Keratinocyte (primary cell): ENCODE data around the gene ELMO3. TPM values are rescaled to one million over a fixed set of nuclear protein-coding genes. Genes with fewer than 3 reads are reported as not detected.

Source experiments
- DNase-seq: peaks from one replicate; pipeline ENCODE4 v3.0.0-alpha.2; 2011; ENCODE audit warnings: low read depth, missing footprints, low spot score
- FAIRE-seq: peaks from 2 replicates; lab custom pipeline; 2011; peaks lifted over from hg19 to GRCh38; lab: Jason Lieb, UNC
- H2AFZ ChIP-seq: 2 replicates; pipeline ENCODE4 v1.6.0; 2012; ENCODE audit warnings: low read length, control low read depth, inconsistent platforms; ENCODE audit not compliant: control insufficient read depth
- H3K27ac ChIP-seq: 2 replicates; pipeline ENCODE4 v1.5.1; 2011; ENCODE audit warnings: low read length; ENCODE audit not compliant: control insufficient read depth, insufficient read depth
- H3K27me3 ChIP-seq: 3 replicates; pipeline ENCODE4 v1.6.0; 2011; ENCODE audit warnings: low read length; ENCODE audit not compliant: control insufficient read depth, insufficient read depth; ENCODE audit errors: extremely low read depth
- H3K36me3 ChIP-seq, 2 experiments: 2 replicates in 1 of 2; 3 replicates in 1 of 2; pipeline ENCODE4 v1.5.1; 2011; ENCODE audit warnings: low read length in 2 of 2, mild to moderate bottlenecking in 1 of 2; ENCODE audit not compliant: control insufficient read depth in 2 of 2, insufficient read depth in 2 of 2; ENCODE audit errors: extremely low read depth in 1 of 2
- H3K4me1 ChIP-seq: 3 replicates; pipeline ENCODE4 v1.5.1; 2011; ENCODE audit warnings: low read length; ENCODE audit not compliant: control insufficient read depth, insufficient read depth; ENCODE audit errors: extremely low read depth
- H3K4me2 ChIP-seq: 3 replicates; pipeline ENCODE4 v1.6.0; 2011; ENCODE audit warnings: low read depth, low read length; ENCODE audit not compliant: control insufficient read depth, insufficient read depth; ENCODE audit errors: extremely low read depth
- H3K4me3 ChIP-seq, 3 experiments: fragments of 200-600 bp in 1 of 3; sonication (generic) in 1 of 3; 2 replicates in 2 of 3; 3 replicates in 1 of 3; pipeline ENCODE4 v1.5.1; 2011 to 2016; ENCODE audit warnings: low read length in 3 of 3, mild to moderate bottlenecking in 3 of 3, control low read depth in 2 of 3, inconsistent platforms in 1 of 3, low read depth in 1 of 3, mixed read lengths in 1 of 3, mixed run types in 1 of 3, moderate library complexity in 1 of 3; ENCODE audit not compliant: control insufficient read depth in 2 of 3, insufficient read depth in 2 of 3; ENCODE audit errors: extremely low read depth in 1 of 3
- H3K79me2 ChIP-seq: 2 replicates; pipeline ENCODE4 v1.6.0; 2012; ENCODE audit warnings: low read length; ENCODE audit not compliant: control insufficient read depth, insufficient read depth
- H3K9ac ChIP-seq: 3 replicates; pipeline ENCODE4 v1.6.0; 2011; ENCODE audit warnings: low read length; ENCODE audit not compliant: control insufficient read depth, insufficient read depth; ENCODE audit errors: extremely low read depth
- H3K9me1 ChIP-seq: 3 replicates; pipeline ENCODE4 v1.6.0; 2011; ENCODE audit warnings: low read length; ENCODE audit not compliant: control insufficient read depth, insufficient read depth; ENCODE audit errors: extremely low read depth
- H3K9me3 ChIP-seq: 2 replicates; pipeline ENCODE4 v1.5.1; 2012; ENCODE audit warnings: low read depth, low read length; ENCODE audit not compliant: control insufficient read depth
- H4K20me1 ChIP-seq: 3 replicates; pipeline ENCODE4 v1.6.0; 2011; ENCODE audit warnings: low read length; ENCODE audit not compliant: control insufficient read depth, insufficient read depth; ENCODE audit errors: extremely low read depth
- CTCF ChIP-seq, 3 experiments: IDR thresholded peaks in 1 of 3; conservative IDR thresholded peaks in 1 of 3; optimal IDR thresholded peaks in 1 of 3; 2 replicates in 2 of 3; 3 replicates in 1 of 3; pipeline versions ENCODE3 to v1.5.1; 2011; ENCODE audit warnings: low read length in 3 of 3, mild to moderate bottlenecking in 3 of 3, moderate library complexity in 2 of 3, control low read depth in 1 of 3, inconsistent platforms in 1 of 3; ENCODE audit not compliant: insufficient read depth in 2 of 3; ENCODE audit errors: extremely low read depth in 1 of 3
- EZH2 ChIP-seq: IDR thresholded peaks from one replicate; pipeline ENCODE4 v1.6.1; 2012; ENCODE audit warnings: inconsistent platforms, mild to moderate bottlenecking, low read length, moderate library complexity
- dilution Hi-C: fragments of 300-500 bp; cut with MboI; formaldehyde crosslinking; loops from one replicate; pipeline ENCODE4 v1.7.0; 2020; ENCODE audit warnings: low sequenced_read_pairs; ENCODE audit not compliant: extremely low pct_ligation_motif_present
- polyA plus RNA-seq, 5 experiments: library from polyadenylated mRNA; depleted of rRNA in 3 of 5; stranded (reverse) in 3 of 5; stranded (forward) in 1 of 5; unstranded in 1 of 5; fragments of >200 nt; gene quantifications; 1 replicate in 1 of 5; 2 replicates in 3 of 5; 3 replicates in 1 of 5; pipeline versions ENCODE4 v1.2.1 to v1.2.3, GENCODE V29; 2011 to 2012; ENCODE audit warnings: missing spikeins in 2 of 5, low read depth in 1 of 5, low replicate concordance in 1 of 5

ELMO3 gene
- polyA plus RNA-seq, 1 donor (not counting 4 experiments of a cell fraction or from before 2014, with no cell fraction given), result 21.0 TPM

- peaks cover 7% of the 10 kb centered on the region for H3K27me3 ChIP-seq
- no peak for DNase-seq
- H3K79me2 ChIP-seq, result no peaks in the 10 kb centered on the region
- no peak overlapping the region for H3K9ac ChIP-seq
- H3K27ac ChIP-seq, result no peak overlapping the region
- TF ChIP-seq EZH2 (no peak), CTCF (optimal IDR thresholded peaks at IDR 0.05 in 1 of 3, IDR thresholded peaks at IDR 0.05 in 1 of 3, conservative IDR thresholded peaks at IDR 0.05 in 1 of 3; ENCODE audit: extremely low read depth in 1 of 3, insufficient read depth in 2 of 3, low read length in 3 of 3) (no peak)
- H3K4me1 ChIP-seq, result peaks cover 22% of the 10 kb centered on the region
- H3K9me1 ChIP-seq, result no peaks in the 10 kb centered on the region
- H3K36me3 ChIP-seq, result no peaks in the 10 kb centered on the region
- FAIRE-seq, result no peak
- no peak overlapping the region for H2AFZ ChIP-seq
- H3K4me2 ChIP-seq, result peak overlapping the region; percentile 65
- peak overlapping the region in 2 of 3 experiments; percentile 16 to 56 for H3K4me3 ChIP-seq
- dilution Hi-C loops, result no loop called here
- no peaks in the 10 kb centered on the region for H3K9me3 ChIP-seq
- H4K20me1 ChIP-seq, result no peaks in the 10 kb centered on the region
These were observed 34.9 kb upstream of the ELMO3 start for GRCh38 chr16:67163999-67164558.

GRCh38 chr16:67164599-67165061 is 34.3 kb upstream of the ELMO3 start, which contains the start of gene HSF4:
TSS of gene HSF4 (plus strand) at chr16:67164745. CDS start at chr16:67164812, 67 bp downstream.
- no peak within 1 kb of the TSS for H3K9ac ChIP-seq
- dilution Hi-C loops, result no loop called here

More at GRCh38 chr16:67164599-67165061, 34.3 kb upstream of the ELMO3 start, which contains the start of gene HSF4:
- H3K27me3 ChIP-seq, result peaks cover 7% of the 10 kb centered on the region
- DNase-seq, result no peak
- H3K36me3 ChIP-seq, result no peaks in the 10 kb centered on the region
- peak within 1 kb of the TSS in 2 of 3 experiments; percentile 16 to 56 for H3K4me3 ChIP-seq
- peaks cover 25% of the 10 kb centered on the region for H3K4me1 ChIP-seq
- H3K9me1 ChIP-seq, result no peaks in the 10 kb centered on the region
- no peaks in the 10 kb centered on the region for H3K79me2 ChIP-seq
- H4K20me1 ChIP-seq, result no peaks in the 10 kb centered on the region
- H2AFZ ChIP-seq, result peak within 1 kb of the TSS; percentile 36
- TF ChIP-seq EZH2, result no peak
- TF ChIP-seq CTCF (optimal IDR thresholded peaks at IDR 0.05 in 1 of 3, IDR thresholded peaks at IDR 0.05 in 1 of 3, conservative IDR thresholded peaks at IDR 0.05 in 1 of 3; ENCODE audit: extremely low read depth in 1 of 3, insufficient read depth in 2 of 3, low read length in 3 of 3), result no peak
- FAIRE-seq, result no peak
- H3K4me2 ChIP-seq, result peak within 1 kb of the TSS; percentile 65
- no peaks in the 10 kb centered on the region for H3K9me3 ChIP-seq
- H3K27ac ChIP-seq, result no peak within 1 kb of the TSS
